Right atrium auricular region (tissue), 2 donors: ENCODE results near the gene ILDR1. TPM values are rescaled to one million over a fixed set of nuclear protein-coding genes. Genes with fewer than 3 reads are reported as not detected.

ENCODE experiments used
- DNase-seq: peaks from one replicate; pipeline ENCODE4 v3.0.0-alpha.2; 2019; ENCODE audit warnings: low spot score
- H3K27ac ChIP-seq, 2 donors: fragments of 200-600 bp; sonication (generic); 1 replicate in 1 of 2; 2 replicates in 1 of 2; pipeline ENCODE4 v1.5.1; 2016 to 2019
- H3K27me3 ChIP-seq, 2 donors: fragments of 200-600 bp; sonication (generic); one replicate each; pipeline versions ENCODE4 v1.5.1 to v1.6.0; 2017 to 2019
- H3K36me3 ChIP-seq: fragments of 200-600 bp; sonication (generic); one replicate; pipeline ENCODE4 v1.5.1; 2016
- H3K4me1 ChIP-seq, 2 donors: fragments of 200-600 bp; sonication (generic); one replicate each; pipeline versions ENCODE4 v1.5.1 to v1.6.0; 2017 to 2019
- H3K4me3 ChIP-seq, 2 donors: fragments of 200-600 bp; sonication (generic); 1 replicate in 1 of 2; 2 replicates in 1 of 2; pipeline ENCODE4 v1.5.1; 2017 to 2019; ENCODE audit warnings: mild to moderate bottlenecking in 1 of 2, moderate library complexity in 1 of 2
- H3K9me3 ChIP-seq, 2 donors: fragments of 200-600 bp; sonication (generic); one replicate each; pipeline ENCODE4 v1.5.1; 2019
- total RNA-seq, 2 donors: library from RNA; depleted of rRNA; stranded (reverse); fragments of >200 nt; gene quantifications; one replicate each; pipeline ENCODE4 v1.1.0, GENCODE V29; 2016
- TF ChIP-seq, protein P1 (sequence below), 2 donors: fragments of 200-600 bp; sonication (generic); IDR thresholded peaks; one replicate each; pipeline ENCODE4 v1.5.1; 2019; ENCODE audit warnings: antibody characterized with exemption in 2 of 2

The ILDR1 gene
- total RNA-seq, 2 donors from 2014 or later: not detected

DNA sequence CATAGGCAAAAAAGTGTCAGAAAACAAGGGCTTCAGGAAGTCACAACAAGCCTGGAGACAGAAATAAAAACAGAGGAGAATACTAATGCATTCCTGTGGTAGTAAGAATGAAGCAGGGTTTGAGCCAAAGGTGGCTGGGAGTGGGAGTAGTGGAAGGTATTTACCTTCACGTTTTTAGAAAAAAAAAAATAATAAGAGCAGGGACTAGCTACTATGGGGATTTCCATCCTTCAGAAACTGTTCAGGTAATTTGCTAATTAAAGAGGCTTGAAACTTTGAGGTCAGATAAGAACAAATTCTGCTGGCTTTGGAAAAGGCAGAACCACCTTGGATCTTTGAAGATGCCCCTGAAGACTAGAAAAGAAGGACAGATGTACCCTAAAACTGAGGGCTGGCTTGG is 18.4 kb downstream of the ILDR1 start:
- Histone ChIP-seq H3K9me3 (no peaks in the 10 kb centered on the region), H3K27ac (no peak overlapping the region), H3K36me3 (no peaks in the 10 kb centered on the region), H3K4me1 (no peaks in the 10 kb centered on the region), H3K4me3 (no peak overlapping the region), H3K27me3 (no peaks in the 10 kb centered on the region)
- TF ChIP-seq, protein P1, sequence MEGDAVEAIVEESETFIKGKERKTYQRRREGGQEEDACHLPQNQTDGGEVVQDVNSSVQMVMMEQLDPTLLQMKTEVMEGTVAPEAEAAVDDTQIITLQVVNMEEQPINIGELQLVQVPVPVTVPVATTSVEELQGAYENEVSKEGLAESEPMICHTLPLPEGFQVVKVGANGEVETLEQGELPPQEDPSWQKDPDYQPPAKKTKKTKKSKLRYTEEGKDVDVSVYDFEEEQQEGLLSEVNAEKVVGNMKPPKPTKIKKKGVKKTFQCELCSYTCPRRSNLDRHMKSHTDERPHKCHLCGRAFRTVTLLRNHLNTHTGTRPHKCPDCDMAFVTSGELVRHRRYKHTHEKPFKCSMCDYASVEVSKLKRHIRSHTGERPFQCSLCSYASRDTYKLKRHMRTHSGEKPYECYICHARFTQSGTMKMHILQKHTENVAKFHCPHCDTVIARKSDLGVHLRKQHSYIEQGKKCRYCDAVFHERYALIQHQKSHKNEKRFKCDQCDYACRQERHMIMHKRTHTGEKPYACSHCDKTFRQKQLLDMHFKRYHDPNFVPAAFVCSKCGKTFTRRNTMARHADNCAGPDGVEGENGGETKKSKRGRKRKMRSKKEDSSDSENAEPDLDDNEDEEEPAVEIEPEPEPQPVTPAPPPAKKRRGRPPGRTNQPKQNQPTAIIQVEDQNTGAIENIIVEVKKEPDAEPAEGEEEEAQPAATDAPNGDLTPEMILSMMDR (IDR thresholded peaks at IDR 0.05): no peak
- no peak for DNase-seq

DNA sequence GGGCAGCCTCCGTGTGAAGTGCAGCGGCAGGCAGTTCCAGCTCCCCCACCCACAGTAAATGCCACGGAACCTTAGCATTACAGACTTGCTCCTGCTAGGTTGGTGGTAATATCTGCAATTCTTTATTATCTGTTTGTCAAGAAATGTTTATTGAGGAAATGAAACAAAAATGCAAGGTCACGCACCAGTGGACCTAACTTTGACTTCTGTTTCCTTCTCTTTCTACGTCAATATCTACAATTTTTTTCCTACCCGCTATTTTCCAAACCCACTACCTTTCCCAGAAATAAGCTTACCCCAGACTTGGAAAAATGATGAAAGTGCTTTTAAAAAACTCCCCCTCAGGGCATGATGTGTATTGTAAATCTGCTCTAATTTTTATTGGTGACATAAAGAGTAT is 18.9 kb downstream of the ILDR1 start:
- H3K4me3 ChIP-seq: no peak overlapping the region
- no peak for DNase-seq
- TF ChIP-seq, protein P1 (IDR thresholded peaks at IDR 0.05): no peak
- H3K27me3 ChIP-seq: no peaks in the 10 kb centered on the region
- H3K4me1 ChIP-seq: no peaks in the 10 kb centered on the region
- H3K27ac ChIP-seq: no peak overlapping the region
- H3K9me3 ChIP-seq: no peaks in the 10 kb centered on the region
- H3K36me3 ChIP-seq: no peaks in the 10 kb centered on the region

DNA sequence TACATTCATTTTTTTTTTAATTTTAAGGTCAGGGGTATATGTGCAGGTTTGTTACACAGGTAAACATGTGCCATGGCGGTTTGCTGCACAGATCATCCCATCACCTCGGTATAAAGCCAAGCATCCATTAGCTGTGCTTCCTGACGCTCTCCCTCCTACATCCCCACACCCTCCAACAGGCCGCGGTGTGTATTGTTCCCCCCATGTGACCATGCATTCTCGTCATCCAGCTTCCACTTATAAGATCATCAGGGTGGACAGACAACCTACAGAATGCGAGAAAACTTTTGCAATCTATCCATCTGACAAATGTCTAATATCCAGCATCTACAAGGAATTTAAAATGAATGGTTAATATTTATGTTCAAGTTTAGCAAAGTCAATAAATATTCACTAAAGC is 19.4 kb downstream of the ILDR1 start:
- H3K36me3 ChIP-seq: no peaks in the 10 kb centered on the region
- no peaks in the 10 kb centered on the region for H3K27me3 ChIP-seq
- TF ChIP-seq, protein P1 (IDR thresholded peaks at IDR 0.05): no peak
- no peak for DNase-seq
- H3K4me1 ChIP-seq: no peaks in the 10 kb centered on the region
- H3K4me3 ChIP-seq: no peak overlapping the region
- no peak overlapping the region for H3K27ac ChIP-seq
- H3K9me3 ChIP-seq: no peaks in the 10 kb centered on the region

DNA sequence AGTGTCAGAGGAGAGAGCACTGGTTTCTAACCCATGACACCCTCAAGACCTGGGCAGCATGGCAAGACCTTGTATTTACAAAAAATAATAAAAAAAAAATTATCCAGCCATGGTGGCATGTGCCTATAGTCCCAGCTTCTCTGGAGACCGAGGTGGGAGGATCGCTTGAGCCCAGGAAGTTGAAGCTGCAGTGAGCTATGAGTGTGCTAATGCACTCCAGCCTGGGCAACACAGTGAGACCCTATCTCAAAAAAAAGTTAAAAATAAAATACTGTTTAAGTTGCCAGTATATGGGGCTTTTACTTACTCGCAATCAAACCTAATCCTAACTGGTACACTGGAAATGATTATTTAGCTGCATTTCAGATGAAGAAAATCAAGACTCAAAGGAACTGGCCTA is 20.2 kb downstream of the ILDR1 start:
- H3K27ac ChIP-seq: no peak overlapping the region
- TF ChIP-seq, protein P1 (IDR thresholded peaks at IDR 0.05): no peak
- no peaks in the 10 kb centered on the region for H3K27me3 ChIP-seq
- H3K4me1 ChIP-seq: no peaks in the 10 kb centered on the region
- no peak for DNase-seq
- H3K36me3 ChIP-seq: no peaks in the 10 kb centered on the region
- H3K9me3 ChIP-seq: no peaks in the 10 kb centered on the region
- no peak overlapping the region for H3K4me3 ChIP-seq

DNA sequence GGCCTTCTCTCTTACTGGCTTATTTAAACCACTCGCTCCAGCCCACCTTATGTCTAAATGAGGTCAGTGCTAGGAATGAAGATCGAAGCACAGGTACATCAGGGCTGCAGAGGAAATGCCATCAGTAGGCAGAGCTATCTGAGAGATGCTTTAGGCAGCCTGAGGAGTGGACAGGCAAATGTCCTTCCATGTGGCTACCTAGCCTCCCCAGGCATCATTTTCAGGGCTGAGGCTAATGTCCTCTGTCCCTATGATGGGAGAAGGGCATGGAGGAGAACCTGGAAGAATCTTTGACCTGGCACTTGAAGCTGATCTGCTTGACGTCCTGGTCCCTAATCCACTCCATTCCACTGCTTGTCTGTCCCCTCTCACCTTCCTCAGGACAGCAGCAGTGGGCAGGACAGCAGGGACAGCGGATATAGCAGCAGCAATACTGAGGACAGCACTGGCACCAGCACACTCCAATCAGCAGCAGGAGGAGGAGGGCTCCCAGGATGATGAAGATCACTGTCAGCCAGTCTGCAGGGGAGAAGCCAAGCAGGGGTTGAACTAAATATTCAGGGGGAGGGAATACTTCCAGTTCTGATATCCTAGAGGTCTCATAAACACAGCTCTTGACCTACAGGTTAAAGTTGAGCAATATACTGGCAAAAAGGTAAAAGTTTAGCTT is 21.0 kb downstream of the ILDR1 start:
- Histone ChIP-seq H3K27ac (no peak overlapping the region), H3K4me1 (peaks cover 0 to under 1% of the 10 kb centered on the region in 2 donors), H3K36me3 (no peaks in the 10 kb centered on the region), H3K4me3 (no peak overlapping the region), H3K27me3 (no peaks in the 10 kb centered on the region), H3K9me3 (no peaks in the 10 kb centered on the region)
- DNase-seq: no peak
- TF ChIP-seq, protein P1 (IDR thresholded peaks at IDR 0.05): no peak

DNA sequence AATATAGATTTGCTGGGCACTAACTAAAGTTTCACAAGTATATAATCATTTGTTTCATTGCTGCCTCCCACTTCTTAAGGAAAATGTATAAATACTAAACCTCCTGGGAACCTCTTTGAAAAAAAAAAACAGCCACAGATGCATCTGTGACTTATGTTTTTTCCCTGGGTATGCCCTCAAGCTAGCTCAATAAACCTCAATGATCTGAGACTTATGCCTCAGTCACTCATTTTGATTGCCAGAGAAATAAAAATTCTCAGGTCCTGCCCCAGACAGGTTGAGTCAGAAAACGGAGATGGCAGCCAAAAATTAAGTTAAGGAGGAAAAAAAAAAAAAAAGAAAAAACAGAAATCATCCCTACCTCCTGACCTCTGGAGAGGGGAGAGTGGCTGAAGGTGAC is 22.1 kb downstream of the ILDR1 start:
- TF ChIP-seq, protein P1 (IDR thresholded peaks at IDR 0.05): no peak
- peaks cover 0 to 12% of the 10 kb centered on the region in 2 donors for H3K4me1 ChIP-seq

More for the DNA sequence above, 22.1 kb downstream of the ILDR1 start:
- DNase-seq: no peak
- no peaks in the 10 kb centered on the region for H3K27me3 ChIP-seq
- no peaks in the 10 kb centered on the region for H3K9me3 ChIP-seq
- no peak overlapping the region for H3K4me3 ChIP-seq
- no peak overlapping the region for H3K27ac ChIP-seq
- H3K36me3 ChIP-seq: no peaks in the 10 kb centered on the region
